ENCODE results near the gene SPATA20. TPM values are rescaled to one million over a fixed set of nuclear protein-coding genes. Genes with fewer than 3 reads are reported as not detected.

The SPATA20 gene
- total RNA-seq, 1 experiment from 2014 or later: 33.2 TPM

DNA sequence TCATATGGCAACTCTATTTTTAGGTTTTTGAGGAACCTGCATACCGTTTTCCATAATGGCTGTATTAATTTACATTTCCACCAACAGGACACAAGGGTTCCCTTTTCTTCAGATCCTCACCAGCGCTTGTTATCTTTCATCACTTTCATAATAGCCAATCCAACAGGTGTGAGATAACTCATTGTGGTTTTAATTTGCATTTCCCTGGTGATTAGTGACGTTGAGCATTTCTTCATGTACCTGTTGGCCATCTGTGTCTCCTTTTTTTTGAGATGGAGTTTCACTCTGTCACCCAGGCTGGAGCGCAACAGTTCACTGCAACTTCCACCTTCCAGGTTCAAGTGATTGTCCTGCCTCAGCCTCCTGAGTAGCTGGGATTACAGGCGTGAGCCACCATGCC, 51.5 kb downstream of the SPATA20 start:
- Mint-ChIP-seq H3K9me3 (ENCODE audit: low read depth, unreplicated experiment) (no peaks in the 10 kb centered on the region), H3K4me3 (ENCODE audit: low read depth, unreplicated experiment) (no peak overlapping the region), H3K27ac (ENCODE audit: unreplicated experiment) (no peak overlapping the region), H3K27me3 (ENCODE audit: unreplicated experiment) (peaks cover 97% of the 10 kb centered on the region), H3K4me1 (ENCODE audit: low read depth, unreplicated experiment) (no peaks in the 10 kb centered on the region), H3K36me3 (ENCODE audit: insufficient read depth, unreplicated experiment) (no peaks in the 10 kb centered on the region)
- intact Hi-C loops (cut with micrococcal nuclease; ENCODE audit: unreplicated experiment): no loop called here
- CTCF ChIA-PET: no interaction called here
- no TSS peak for BruUV-seq (replicated peaks)
- DNase-seq: no peak
- TF ChIP-seq, protein P1, sequence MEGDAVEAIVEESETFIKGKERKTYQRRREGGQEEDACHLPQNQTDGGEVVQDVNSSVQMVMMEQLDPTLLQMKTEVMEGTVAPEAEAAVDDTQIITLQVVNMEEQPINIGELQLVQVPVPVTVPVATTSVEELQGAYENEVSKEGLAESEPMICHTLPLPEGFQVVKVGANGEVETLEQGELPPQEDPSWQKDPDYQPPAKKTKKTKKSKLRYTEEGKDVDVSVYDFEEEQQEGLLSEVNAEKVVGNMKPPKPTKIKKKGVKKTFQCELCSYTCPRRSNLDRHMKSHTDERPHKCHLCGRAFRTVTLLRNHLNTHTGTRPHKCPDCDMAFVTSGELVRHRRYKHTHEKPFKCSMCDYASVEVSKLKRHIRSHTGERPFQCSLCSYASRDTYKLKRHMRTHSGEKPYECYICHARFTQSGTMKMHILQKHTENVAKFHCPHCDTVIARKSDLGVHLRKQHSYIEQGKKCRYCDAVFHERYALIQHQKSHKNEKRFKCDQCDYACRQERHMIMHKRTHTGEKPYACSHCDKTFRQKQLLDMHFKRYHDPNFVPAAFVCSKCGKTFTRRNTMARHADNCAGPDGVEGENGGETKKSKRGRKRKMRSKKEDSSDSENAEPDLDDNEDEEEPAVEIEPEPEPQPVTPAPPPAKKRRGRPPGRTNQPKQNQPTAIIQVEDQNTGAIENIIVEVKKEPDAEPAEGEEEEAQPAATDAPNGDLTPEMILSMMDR (IDR thresholded peaks at IDR 0.05; ENCODE audit: unreplicated experiment): no peak

DNA sequence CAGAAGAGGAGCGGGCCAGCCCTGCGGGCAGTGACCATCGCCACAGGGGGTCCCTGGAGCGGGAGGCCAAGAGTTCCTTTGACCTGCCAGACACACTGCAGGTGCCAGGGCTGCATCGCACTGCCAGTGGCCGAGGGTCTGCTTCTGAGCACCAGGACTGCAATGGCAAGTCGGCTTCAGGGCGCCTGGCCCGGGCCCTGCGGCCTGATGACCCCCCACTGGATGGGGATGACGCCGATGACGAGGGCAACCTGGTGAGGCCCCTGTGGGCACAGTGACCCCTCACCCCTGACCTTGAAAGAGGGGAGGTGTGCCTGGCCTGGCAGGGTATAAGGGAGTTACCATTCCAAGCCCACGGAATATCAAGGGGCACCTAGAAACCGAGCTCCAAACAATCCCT, 52.6 kb downstream of the SPATA20 start:
- Mint-ChIP-seq H3K4me3 (ENCODE audit: low read depth, unreplicated experiment) (no peak overlapping the region), H3K27me3 (ENCODE audit: unreplicated experiment) (peaks cover 99% of the 10 kb centered on the region), H3K9me3 (ENCODE audit: low read depth, unreplicated experiment) (no peaks in the 10 kb centered on the region), H3K27ac (ENCODE audit: unreplicated experiment) (no peak overlapping the region), H3K4me1 (ENCODE audit: low read depth, unreplicated experiment) (no peaks in the 10 kb centered on the region), H3K36me3 (ENCODE audit: insufficient read depth, unreplicated experiment) (no peaks in the 10 kb centered on the region)
- no TSS peak for BruUV-seq (replicated peaks)
- intact Hi-C loops (cut with micrococcal nuclease; ENCODE audit: unreplicated experiment): no loop called here
- CTCF ChIA-PET: no interaction called here
- no peak for DNase-seq
- TF ChIP-seq, protein P1 (IDR thresholded peaks at IDR 0.05; ENCODE audit: unreplicated experiment): no peak

DNA sequence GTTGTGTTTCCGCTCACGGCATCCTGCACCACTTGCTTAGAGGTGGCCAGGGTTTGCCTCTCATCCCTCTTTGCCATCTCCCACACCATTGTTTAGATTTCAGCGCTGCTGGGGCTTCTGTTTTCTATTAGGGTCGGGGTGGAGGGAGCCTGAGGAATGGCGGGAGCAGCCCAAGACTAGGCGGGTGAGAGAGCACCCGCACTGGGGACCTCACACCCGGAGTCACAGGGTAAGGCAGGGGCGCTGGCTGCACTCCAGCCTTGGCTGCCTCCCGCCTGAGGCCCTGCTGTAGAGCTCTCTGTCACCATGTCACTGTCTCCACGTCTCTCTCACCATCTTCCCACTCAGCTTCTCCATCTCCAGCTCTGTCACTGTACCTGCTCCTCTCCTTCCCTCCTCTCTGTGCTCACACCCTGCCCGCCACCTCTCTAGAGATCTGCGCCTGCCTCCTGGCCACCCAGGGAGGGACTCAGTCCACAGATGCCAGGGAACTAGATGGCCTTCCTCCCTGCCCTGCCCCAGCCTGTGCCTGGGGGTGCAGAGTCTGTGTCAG, 54.9 kb downstream of the SPATA20 start:
- CTCF ChIA-PET: no interaction called here
- intact Hi-C loops (cut with micrococcal nuclease; ENCODE audit: unreplicated experiment): no loop called here
- Mint-ChIP-seq H3K9me3 (ENCODE audit: low read depth, unreplicated experiment) (no peaks in the 10 kb centered on the region), H3K4me3 (ENCODE audit: low read depth, unreplicated experiment) (no peak overlapping the region), H3K4me1 (ENCODE audit: low read depth, unreplicated experiment) (no peaks in the 10 kb centered on the region), H3K27me3 (ENCODE audit: unreplicated experiment) (peaks cover 99% of the 10 kb centered on the region), H3K27ac (ENCODE audit: unreplicated experiment) (no peak overlapping the region), H3K36me3 (ENCODE audit: insufficient read depth, unreplicated experiment) (no peaks in the 10 kb centered on the region)
- no TSS peak for BruUV-seq (replicated peaks)
- no peak for DNase-seq
- TF ChIP-seq, protein P1 (IDR thresholded peaks at IDR 0.05; ENCODE audit: unreplicated experiment): no peak

DNA sequence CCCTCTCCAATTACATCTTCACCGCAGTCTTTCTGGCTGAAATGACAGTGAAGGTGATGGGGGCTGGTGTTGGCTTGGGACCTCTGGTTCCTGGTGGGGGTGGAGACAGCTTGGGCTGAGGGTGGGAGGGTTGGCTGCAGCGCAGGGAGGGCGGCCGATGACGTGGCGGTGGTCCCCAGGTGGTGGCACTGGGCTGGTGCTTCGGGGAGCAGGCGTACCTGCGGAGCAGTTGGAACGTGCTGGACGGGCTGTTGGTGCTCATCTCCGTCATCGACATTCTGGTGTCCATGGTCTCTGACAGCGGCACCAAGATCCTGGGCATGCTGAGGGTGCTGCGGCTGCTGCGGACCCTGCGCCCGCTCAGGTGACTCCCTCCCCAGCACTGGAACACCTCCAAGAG, 55.9 kb downstream of the SPATA20 start:
- CTCF ChIA-PET: interaction anchor here (1.0 kb wide), 1 partner anchor 22 kb away, joined by 3 read pairs; no protein-coding TSS in a partner anchor
- Mint-ChIP-seq H3K4me1 (ENCODE audit: low read depth, unreplicated experiment) (no peaks in the 10 kb centered on the region), H3K36me3 (ENCODE audit: insufficient read depth, unreplicated experiment) (no peaks in the 10 kb centered on the region), H3K27ac (ENCODE audit: unreplicated experiment) (no peak overlapping the region), H3K27me3 (ENCODE audit: unreplicated experiment) (peaks cover 100% of the 10 kb centered on the region), H3K4me3 (ENCODE audit: low read depth, unreplicated experiment) (no peak overlapping the region), H3K9me3 (ENCODE audit: low read depth, unreplicated experiment) (no peaks in the 10 kb centered on the region)
- TF ChIP-seq, protein P1 (IDR thresholded peaks at IDR 0.05; ENCODE audit: unreplicated experiment): no peak
- intact Hi-C loops (cut with micrococcal nuclease; ENCODE audit: unreplicated experiment): no loop called here
- no peak for DNase-seq
- no TSS peak for BruUV-seq (replicated peaks)
